CD4-positive, alpha-beta T cell treated with Interferon gamma for 1 hour (primary cell): ENCODE measurements around the gene PRF1.
"Not testable (repeated sequence)": the region's sequence is repeated elsewhere in the genome, so short reads cannot be mapped to it uniquely, and the experiment has no call there.

Experiments used
- DNase-seq: peaks from one replicate; pipeline ENCODE4 v3.0.0-alpha.2; 2020

PRF1 gene

DNA sequence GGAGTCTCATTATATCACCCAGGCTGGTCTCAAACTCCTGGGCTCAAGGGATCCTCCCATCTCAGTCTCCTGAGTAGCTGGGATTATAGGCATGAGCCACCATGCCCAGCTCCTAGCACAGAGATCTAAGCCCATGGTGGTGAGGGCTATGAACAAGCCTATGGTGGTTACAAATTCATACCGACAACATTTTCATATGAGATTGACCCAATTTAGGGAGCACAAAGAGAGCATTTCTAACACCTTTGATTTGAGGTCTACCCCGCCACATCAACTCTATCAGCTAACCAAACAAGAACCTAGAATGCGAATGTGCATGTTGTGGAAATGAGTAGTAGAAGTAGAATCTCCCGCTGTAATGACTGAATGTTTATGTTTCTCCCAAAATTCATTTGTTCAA is 14.2 kb upstream of the PRF1 start:
- no peak for DNase-seq

DNA sequence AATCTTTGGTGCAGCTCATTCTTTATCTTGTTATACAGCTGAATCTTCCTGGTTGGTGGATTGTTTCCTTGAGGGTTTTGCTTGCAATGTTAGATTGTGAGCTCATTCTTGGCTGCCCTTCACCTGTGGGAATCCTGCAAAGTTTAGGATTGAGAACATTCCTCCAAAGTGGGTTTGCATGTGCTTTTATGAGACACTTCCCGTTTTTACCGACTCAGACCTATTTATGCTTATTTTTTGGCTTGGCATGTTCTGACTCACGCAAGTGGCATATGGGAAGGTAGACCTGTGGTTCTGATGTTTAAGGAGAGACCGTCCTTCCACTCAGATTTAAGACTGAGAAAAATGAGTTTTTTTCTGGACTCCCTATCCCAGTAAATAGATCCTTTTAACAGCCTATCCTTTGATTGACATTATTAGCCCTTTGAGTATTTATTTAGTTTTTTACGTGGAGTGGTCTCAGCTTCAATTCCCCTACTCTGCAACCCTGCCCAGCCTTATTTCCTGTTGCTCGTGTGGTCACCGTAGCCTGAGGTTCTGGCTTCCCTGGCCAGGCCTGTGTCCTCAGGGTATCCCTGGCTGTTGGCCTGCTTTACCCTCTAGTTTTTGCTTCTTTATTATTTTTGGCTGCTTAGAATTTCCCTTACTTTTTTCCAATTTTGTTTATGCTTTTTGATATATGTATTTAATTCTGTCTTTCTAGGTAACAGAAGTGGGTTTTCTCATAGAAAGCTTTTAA is 13.4 kb upstream of the PRF1 start:
- no peak for DNase-seq

DNA sequence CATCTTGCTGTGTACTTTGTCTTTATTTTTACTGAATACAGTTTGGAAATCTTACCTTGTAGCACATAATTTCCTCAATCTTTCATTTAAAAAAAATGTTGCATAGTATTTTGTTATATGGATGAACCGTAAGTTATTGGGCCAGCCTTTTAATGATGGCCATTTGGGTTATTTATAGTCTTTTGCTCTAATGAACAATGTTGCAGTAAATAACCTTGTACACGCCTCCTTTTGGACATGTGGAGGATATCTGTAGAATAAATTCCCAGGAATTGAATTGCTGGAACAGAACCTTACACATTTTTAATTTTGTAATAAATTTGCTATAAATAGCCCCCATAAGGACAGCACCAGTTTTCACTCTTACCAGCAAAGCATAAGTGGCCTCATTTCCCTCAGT is 12.7 kb upstream of the PRF1 start:
- DNase-seq: no peak

DNA sequence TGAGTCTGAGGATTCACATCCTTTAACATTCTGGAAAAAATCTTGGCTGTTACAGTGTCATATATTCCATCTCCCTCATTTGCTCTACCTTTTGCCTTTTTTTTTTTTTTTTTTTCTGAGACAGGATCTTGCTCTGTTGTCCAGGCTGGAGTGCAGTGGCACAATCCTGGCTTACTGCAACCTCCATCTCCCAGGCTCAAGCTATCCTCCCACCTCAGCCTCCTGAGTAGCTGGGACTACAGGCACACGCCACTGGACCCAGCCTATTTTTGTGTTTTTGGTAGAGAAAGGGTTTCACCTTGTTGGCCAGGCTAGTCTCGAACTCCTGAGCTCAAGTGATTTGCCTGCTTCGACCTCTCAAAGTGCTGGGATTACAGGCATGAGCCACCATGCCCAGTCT is 11.8 kb upstream of the PRF1 start:
- not testable (repeated sequence) for DNase-seq

DNA sequence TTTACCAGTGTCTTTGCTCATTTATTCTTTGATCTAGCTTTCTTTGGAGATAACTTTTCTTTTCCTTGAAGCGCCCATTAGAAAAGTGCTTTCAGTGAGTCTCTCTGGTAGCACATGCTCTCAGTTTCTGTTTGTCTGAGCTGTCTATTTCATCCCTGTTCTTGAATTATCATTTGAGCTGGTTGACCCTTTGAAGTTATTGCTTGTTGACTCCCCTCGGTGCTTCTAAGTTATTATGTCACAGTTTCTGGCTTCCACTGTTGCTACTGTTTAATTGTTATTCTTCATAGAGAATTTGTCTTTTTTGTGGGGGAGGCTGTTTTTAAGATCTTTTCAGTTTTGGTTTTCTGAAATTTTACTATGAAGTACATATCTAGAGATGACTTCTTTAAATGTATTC is 11.4 kb upstream of the PRF1 start:
- DNase-seq: no peak

DNA sequence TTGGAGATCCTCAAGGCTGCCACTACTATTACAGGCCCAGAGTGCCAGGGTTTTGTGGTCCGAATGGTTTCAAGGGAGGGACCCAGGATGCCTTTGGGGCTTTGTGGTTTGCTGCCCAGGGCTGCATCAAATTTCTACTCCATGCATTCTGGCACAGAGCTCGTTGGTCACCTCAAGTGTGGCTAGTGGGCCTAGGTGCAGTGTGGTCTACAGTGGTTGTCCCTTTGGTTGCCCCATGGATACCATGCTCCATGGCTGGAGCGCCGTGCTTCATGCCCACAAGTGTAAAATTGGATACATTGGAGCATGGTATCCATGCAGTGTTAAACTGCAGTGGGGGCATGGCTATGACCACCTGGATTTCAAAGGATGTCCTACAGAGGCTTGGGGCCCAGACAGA is 5.4 kb upstream of the PRF1 start:
- DNase-seq: no peak

DNA sequence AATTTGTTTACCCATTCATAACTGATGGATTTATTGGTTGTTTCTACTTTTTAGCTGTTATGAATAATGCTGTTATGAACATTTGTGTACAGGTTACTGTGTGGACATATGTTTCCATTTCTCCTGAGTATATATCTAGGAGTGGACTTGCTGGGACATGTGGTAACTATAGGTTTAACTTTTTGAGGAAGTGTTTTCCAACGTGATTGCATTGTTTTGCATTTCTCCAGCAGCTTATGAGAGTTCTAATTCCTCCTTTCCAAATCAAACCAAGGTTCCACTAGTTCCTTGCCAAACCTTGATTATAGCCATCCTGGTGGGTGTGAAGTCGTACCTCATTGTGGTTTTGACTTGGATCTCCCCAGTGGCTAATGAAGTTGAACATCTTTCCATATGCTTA is 2.6 kb upstream of the PRF1 start:
- no peak for DNase-seq

DNA sequence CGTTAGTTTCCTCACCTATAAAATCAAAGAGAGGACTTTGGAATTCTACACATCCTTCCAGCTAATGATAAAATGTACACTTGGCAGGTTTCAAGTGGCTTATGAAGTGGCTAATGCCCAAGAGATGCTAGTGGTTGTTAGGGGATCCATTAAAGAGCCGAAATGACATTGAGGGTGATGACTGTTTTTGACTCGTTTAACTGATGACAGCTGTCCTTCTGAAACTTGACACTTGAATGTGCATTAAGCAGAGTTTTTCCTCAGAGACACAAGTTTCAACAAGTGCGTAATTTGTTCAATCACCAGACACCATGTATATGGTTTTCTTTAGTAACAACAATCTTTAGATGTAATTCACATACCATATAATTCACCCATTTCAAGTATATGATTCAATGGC is 1.6 kb upstream of the PRF1 start:
- DNase-seq: no peak

DNA sequence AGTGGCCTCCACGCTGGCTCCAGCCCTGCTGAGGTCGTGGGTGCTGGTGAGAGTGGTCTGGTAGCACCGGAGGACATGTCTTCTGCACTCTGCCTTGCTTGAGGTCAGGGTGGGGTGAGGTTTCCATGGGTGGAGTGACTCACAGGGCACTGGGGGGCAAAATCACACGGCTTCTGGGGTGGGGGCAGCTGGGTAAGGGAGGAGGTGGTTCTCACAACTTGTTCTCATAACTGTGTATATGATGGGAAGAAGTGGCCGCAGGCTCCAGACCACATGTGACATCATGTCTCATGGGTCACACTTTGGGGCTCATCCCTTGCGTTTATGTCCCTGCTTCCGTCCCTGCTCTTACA is 884 bp upstream of the PRF1 start:
- DNase-seq: peak; percentile 58

DNA sequence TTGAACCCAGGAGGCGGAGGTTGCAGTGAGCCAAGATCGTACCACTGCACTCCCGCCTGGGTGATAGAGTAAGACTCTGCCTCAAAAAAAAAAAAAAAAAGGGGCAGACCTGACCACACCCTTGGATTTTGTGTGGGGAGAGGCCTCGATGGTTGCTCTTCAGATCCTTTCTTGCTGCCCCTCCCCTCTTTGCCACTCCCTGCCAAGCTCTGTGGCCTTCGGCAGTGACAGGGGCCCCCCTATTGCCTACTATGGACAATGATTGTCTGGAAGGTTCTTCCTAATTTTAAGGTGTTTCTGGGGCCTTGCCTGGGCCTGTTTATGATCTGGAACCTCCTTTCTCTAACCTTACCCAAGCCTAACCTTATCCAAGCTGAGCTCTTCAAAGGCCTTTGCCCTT is 795 bp downstream of the PRF1 start:
- DNase-seq: no peak

DNA sequence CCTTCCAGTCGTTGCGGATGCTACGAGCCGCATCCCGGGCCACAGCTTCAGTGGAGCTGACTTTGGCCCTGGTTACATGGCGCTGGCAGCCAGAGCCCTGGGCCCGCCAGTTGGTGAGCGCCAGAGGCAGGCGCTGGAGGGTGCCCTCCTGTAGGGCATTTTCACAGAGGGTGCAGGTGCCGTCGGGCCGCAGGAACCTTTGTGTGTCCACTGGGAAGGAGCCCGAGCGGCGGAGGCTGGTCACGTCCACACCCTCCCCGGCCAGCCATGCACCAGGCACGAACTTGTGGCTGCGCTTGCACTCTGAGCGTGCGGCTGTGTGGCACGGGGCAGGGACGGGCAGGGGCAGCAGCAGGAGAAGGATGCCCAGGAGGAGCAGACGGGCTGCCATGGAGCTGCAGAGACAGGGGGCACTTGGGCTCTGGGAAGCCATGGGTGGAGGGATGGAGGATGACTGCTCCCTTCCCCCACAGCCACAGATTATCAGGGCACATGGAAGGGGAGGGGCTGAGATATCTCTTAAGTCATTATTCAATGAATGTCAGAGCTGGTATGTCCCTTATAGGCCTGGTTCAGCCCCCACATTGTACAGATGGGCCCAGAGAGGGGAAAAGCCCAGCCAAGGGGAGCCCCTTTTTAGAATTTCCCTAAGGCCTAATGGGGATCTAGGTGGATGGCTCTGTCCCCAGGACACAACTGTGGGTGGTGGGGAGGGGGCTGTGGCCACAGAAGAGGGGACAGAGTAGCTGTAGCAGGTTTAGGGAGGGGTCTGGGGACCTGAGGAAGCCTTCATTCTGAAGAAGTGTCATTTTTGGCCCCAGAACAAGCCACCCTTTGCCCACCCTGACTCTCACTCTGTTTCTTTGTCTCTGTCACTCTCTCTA is 1.8 kb downstream of the PRF1 start:
- no peak for DNase-seq

DNA sequence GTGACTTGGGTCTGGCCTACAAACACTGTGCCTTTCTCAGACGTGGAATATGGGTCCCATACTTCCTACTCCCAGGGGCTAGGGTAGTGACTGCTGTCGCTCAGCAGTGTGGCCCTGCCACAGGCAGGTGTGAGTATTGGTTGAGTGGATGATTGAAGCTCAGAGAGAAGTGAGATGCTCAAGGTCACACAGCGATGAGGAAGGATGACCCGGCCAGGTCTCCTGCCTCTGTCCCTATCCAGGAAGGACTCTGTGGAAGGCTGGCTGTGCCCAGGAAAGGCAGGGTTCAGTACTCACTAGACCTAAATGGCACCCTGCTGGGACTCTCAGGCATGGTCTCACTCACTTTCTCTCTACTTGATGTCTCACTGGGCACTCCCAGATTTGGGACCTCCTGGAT is 2.8 kb downstream of the PRF1 start:
- DNase-seq: no peak

DNA sequence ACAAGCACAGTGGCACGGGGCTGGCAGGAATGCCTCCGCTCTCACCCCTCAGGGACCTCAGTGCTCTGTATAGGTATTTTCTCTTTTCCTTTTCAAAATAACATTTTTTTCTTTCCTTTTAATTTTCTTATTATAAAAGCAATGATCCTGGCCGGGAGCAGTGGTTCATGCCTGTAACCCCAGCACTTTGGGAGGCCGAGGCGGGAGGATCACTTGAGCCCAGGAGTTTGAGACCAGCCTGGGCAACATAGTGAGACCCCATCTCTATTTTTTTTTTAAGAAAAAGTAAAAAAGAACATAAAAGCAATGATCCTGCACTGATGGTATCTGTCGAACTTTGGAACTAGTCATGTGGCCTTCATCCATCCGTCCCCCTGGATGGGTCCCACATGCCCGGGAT is 3.2 kb downstream of the PRF1 start:
- no peak for DNase-seq

DNA sequence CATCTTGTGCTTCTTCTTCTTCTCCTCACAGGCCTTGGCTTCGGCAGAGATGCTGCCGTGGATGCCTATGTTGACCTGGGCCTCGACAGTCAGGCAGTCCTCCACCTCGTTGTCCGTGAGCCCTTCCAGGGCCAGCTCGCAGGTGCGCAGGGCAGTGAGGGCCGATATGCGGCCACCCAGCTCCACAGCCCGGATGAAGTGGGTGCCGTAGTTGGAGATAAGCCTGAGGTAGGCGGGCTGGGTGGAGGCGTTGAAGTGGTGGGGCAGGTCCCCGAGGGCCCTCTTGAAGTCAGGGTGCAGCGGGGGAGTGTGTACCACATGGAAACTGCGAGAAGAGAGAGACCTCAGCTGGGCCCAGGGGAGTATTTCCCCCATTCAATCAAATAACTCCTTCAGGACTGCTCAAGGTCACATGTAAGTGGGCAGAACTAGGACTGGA is 3.7 kb downstream of the PRF1 start:
- DNase-seq: no peak

DNA sequence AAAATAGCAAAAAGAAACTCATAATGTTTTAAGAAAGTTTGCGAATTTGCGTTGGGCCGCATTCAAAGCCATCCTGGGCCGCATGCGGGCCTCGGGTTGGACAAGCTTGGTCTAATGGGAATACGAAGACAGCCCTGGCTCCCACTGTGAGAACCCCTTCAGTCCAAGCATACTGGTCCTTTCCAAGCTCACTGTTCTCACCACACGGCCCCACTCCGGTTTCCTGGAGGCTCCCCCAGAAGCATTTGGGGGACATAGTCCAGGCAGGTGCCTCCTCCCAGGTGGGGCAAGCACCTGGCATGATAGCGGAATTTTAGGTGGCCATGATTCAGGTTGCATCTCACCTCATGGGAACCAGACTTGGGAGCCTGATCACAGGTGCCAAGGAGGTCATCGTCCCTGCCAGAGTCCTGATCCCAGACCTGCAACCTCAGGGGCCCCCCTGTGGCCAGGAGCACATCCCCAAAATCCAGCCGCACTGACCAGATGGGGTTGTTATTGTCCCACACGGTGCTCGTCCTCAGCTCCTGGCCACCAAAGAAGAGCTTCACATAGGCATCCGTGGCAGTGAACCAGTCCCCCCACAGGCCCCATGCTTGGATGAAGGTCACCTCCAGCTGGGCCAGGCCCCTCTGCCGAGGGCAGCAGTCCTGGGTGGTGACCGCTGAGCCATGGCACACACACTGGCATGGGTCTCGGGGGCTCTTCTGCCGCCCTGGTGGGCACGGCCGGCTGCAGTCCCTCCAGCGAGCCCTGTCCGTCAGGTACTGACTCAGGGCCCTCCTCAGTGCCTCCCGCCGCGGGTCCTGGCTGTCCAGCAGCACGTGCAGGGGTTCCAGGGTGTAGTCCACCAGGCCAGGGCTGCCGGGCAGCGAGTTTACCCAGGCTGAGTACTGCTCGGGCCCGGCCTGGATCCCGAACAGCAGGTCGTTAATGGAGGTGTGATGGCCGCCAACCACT is 4.4 kb downstream of the PRF1 start:
- no peak for DNase-seq

DNA sequence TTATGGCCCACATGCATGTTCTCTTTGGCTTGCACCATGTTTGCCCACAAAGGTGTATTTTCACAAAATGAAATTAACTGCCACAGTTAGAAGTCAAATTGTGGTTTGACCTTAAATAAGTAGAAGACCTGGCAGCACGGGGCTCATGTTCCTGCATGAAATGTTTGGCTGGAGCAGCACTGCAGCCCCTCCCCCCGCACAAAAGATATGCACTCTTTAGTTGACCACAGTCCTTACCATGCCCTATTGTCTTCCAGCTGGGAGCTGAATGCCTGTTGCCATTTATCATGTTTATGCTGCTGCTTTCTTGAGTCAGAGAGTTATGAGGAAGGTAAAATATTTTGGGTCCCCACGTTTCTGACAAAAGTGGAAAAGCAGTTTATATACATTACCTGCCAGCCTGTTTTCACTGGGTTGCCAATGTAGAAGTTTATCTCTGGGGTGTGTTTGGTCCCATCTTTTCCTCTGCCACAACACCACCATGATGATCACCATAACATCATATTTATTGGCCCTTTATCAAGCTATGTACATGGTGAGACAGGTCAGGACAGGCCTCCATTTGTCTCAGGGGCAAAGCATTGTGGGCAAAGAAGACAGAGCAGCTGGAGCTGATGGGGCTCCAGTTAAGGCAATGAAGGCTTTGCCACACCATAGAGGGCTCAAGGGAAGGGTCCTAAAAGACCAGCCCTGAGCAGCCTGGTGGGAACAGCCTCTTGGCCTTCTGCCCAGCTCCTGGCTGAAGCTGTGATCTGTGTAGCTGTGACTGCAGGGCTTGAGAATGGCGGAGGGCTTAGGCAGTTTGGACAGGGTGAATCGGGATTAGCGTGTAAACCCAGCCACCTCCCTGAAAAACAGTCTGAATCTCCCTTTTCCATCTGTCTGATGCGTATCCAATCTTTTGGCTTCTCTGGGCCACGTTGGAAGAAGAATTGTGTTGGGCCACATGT is 5.4 kb downstream of the PRF1 start:
- DNase-seq: no peak

DNA sequence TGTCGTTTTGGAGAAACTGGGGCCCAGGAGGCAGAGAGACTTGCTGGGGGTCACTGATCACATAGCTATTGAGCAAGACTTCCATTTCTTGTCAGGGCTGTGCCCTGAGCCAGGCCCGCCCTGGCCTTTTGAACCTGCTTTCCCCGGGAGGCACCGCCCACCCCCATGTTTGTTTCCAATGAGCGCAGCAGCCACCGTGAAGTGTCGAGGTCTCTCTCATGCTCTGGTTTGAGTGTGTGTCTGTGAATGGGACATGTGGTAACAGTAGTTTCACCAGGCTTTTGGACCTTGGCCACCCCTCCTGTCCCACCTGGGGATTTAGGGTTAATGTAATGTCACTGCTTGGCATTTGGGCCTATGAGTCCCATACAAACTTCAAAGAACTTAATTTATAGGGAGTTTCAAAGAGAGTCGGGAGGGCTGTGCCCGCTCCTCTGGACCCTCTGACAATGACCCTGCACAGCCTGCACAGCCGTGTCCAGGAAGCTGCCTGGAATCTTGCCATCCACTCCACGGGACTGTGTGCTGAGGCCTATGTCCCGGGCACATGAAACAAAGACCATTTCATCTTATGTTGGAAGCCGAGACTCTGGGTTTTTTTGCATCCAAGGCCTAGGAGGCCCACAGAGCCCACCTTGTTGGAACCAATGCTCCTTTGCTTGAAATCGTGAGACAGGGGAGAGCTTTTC is 6.3 kb downstream of the PRF1 start:
- DNase-seq: no peak

DNA sequence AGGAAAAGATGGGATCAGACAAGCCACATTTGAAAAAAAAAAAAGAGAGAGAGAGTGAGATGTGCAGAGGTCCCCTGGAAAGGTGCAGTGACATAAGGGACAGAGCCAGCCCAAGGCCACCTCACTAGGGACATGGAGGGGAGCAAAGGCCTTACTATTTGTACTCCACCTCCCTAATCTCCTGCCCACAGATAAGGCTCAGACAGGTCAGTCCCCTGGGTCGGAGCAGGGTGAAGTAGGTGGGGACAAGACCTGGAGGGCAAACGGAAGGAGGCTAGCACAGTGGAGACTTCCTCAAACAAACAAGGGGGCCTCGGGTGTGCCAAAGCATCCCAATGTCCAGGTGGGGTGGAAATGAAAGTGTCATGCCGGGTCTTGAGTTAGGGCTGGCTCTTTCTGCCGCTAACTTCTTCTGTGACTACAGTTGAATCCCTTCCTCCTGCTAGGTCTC is 7.0 kb downstream of the PRF1 start:
- no peak for DNase-seq

DNA sequence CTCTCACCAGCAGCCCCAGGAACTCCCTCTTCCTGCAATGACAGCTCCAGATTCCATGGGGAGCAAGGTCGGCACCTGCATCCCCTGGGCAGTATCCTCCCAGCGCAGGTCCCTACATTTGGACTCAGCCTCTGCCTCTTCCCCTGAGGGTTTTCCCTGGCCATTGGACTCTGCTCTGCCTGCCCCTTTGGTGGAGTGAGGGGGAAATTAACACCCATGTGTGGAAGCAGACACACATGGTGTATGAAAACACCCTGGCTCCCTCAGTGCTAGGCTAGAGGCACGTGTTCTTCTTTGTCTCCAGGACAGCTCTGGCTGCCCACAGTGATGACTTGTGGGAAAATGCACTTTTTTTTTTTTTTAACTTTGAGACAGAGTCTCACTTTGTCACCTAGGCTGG is 8.4 kb downstream of the PRF1 start:
- DNase-seq: no peak

DNA sequence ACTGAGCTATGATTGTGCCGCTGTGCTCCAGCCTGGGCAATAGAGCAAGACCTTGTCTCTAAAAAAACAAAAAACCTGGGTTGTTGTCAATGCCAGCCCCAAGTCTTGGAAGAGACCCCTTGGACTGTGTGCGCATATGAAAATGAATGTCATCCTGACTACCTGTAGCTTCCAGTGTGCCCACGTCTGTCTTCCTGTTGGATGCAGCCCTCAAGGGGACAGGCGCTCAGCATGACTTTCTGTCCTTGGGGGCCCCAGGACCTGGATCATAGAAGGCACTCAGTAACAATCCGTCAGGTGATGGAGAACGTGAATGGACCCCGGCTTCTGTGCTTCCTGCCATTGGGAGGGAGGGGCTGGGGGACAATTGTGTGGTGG is 9.0 kb downstream of the PRF1 start:
- no peak for DNase-seq

DNA sequence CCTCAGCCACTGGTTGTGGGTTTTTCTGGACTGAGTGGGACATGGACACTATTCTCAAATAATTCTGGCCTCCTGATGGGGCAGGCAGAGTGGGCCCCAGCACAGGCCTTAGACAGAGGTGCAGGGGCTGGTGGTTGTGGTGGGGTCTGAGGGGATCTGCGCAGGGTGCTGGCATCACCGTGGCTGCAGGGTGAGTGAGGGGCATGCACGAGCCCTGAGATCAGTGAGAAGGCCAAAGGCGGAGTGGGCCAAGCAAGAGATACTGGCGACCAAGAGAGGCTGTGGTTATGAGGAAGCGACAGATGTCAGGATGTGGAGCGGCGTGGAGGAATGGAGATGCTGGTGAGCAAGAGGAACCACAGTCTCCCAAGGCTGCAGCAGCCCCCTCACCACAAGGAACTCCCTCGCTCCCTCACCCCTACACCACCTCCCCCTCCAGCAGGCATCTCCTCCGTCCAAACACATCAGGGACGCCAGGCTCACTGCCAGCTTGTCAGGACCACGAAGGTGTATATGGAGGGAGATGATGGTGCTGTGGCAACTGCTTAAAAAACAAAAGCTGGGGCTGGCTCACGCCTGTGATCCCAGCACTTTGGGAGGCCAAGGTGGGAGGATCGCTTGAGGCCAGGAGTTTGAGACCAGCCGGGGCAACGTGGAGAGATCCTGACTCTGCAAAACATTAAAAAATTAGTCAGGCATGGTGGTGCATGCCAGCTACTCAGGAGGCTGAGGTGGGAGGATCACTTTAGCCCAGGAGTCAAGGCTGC is 9.6 kb downstream of the PRF1 start:
- no peak for DNase-seq
